DOHH2 (cell line): ENCODE data around the gene GIMAP1.

Source experiments
- EZH2phosphoT487 ChIP-seq: fragments of 200-600 bp; sonication (generic); IDR thresholded peaks from 2 replicates; pipeline ENCODE4 v1.6.1; 2017; ENCODE audit warnings: borderline replicate concordance, mild to moderate bottlenecking, antibody characterized with exemption, low read length, moderate library complexity, mixed read lengths
- TF ChIP-seq, protein P1 (sequence below): fragments of 200-600 bp; sonication (generic); IDR thresholded peaks from one replicate; pipeline ENCODE4 v1.5.1; 2014; ENCODE audit warnings: antibody characterized with exemption, mild to moderate bottlenecking, low read depth, low read length; ENCODE audit not compliant: poor library complexity, severe bottlenecking

DNA sequence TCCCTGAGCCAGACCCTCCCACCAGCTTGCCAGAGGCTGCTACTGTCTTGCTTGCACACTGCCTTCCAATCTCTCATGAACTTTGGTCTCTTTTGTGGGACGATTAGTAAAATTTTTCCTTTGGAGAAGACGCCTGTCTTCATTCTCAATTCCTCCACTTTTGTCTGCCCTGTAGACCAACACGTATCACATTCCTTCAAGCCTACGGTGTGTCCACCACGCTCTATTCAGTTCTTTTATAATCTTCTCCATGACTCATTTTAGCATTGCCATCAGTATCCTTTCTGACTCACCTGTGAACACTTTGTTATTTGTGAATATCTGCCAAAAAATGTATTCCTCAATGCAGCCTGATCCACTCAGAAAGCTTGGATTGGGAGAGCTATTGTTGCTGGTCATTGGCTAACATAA, 22.2 kb downstream of the GIMAP1 start:
- TF ChIP-seq, protein P1, sequence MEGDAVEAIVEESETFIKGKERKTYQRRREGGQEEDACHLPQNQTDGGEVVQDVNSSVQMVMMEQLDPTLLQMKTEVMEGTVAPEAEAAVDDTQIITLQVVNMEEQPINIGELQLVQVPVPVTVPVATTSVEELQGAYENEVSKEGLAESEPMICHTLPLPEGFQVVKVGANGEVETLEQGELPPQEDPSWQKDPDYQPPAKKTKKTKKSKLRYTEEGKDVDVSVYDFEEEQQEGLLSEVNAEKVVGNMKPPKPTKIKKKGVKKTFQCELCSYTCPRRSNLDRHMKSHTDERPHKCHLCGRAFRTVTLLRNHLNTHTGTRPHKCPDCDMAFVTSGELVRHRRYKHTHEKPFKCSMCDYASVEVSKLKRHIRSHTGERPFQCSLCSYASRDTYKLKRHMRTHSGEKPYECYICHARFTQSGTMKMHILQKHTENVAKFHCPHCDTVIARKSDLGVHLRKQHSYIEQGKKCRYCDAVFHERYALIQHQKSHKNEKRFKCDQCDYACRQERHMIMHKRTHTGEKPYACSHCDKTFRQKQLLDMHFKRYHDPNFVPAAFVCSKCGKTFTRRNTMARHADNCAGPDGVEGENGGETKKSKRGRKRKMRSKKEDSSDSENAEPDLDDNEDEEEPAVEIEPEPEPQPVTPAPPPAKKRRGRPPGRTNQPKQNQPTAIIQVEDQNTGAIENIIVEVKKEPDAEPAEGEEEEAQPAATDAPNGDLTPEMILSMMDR = no peak
- no peak for TF ChIP-seq EZH2phosphoT487
